Mesodermal cell (in vitro differentiated cells): ENCODE measurements around the gene REXO1.
"Not testable (repeated sequence)": the region's sequence is repeated elsewhere in the genome, so short reads cannot be mapped to it uniquely, and the experiment has no call there.

ENCODE experiments used
- H3K27ac ChIP-seq: 2 replicates; pipeline ENCODE4 v1.7.0; 2013; ENCODE audit warnings: mild to moderate bottlenecking, low read depth, low read length, moderate library complexity; ENCODE audit not compliant: severe bottlenecking
- H3K36me3 ChIP-seq: 2 replicates; pipeline ENCODE4 v1.7.1; 2013; ENCODE audit warnings: mild to moderate bottlenecking, low read length, moderate library complexity; ENCODE audit not compliant: control insufficient read depth, insufficient read depth
- H3K4me1 ChIP-seq: one replicate; pipeline ENCODE4 v1.7.1; 2013; ENCODE audit warnings: mild to moderate bottlenecking, low read length; ENCODE audit not compliant: insufficient read depth, control insufficient read depth, poor library complexity, severe bottlenecking
- H3K4me3 ChIP-seq: 2 replicates; pipeline ENCODE4 v1.7.0; 2013; ENCODE audit warnings: low read length, control low read depth, mild to moderate bottlenecking; ENCODE audit not compliant: insufficient read depth, poor library complexity, severe bottlenecking; ENCODE audit errors: extremely low read depth
- H3K9me3 ChIP-seq: 2 replicates; pipeline ENCODE4 v1.7.1; 2013; ENCODE audit warnings: mild to moderate bottlenecking, low read length, moderate library complexity; ENCODE audit not compliant: control insufficient read depth
- WGBS, 2 experiments: methylation state at CpG; one replicate each; pipeline ENCODE4 v1.1.5; 2013; ENCODE audit warnings: missing lambda C conversion rate in 2 of 2; ENCODE audit not compliant: insufficient coverage in 2 of 2; 5-methylcytosine and 5-hydroxymethylcytosine counted together

The REXO1 gene

GRCh38 chr19:1883784-1884183 is 35.5 kb upstream of the REXO1 start:
- Histone ChIP-seq H3K4me1 (peaks cover 37% of the 10 kb centered on the region), H3K36me3 (peaks cover 15% of the 10 kb centered on the region), H3K9me3 (no peaks in the 10 kb centered on the region), H3K27ac (no peak overlapping the region), H3K4me3 (peak overlapping the region; percentile 82)
- WGBS, 2 experiments: 80 to 89% methylated on average over 6 to 7 of the region's 8 CpGs

DNA sequence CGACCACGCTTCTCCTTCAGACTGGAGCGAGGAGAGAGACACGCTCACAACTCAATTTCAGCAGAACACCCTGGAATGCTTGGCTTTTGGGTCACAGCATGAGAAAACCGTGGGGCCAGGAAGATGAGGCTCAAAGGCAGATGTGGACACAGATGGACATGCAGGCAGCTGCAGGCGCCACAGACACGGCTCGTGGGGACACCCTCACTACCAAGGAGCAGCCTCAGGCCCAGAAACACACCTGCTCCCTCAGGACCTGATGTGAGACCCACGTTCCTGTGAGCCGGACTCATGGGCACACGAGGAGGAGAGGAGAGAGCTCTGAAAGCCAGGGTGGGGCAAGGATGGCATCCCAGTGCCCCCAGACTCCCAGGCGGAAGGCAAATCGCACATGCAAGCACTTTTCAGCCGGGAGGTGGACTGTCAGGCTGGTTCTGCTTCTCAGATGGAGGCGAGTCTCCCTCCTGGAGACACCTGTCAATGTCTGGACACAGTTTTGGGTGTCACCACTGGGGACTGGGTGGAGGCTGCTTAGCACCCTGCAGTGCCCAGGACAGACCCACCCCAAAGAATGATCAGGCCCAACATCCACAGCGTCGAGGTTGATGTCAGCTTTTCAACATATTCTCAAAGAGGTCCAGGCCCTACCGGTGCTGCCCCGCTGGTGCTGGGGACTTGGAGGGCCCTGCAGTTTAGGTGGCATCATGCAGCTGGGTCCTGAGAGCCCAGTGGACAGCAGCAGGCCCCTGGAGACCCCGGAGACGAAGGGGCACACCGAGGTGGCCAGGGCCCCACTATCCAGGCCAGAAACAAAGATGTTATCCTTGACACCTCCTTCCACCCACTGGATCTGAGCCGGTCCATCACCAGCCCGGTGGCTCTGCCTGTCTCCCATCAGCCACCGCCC is 34.8 kb upstream of the REXO1 start:
- 88 to 89% methylated on average over 25 of the region's 25 CpGs for WGBS, 2 experiments
- peaks cover 15% of the 10 kb centered on the region for H3K36me3 ChIP-seq
- peak overlapping the region; percentile 73 for H3K27ac ChIP-seq
- no peaks in the 10 kb centered on the region for H3K9me3 ChIP-seq
- H3K4me3 ChIP-seq: peak overlapping the region; percentile 82
- H3K4me1 ChIP-seq: peaks cover 37% of the 10 kb centered on the region

- Histone ChIP-seq H3K4me3 (no peak overlapping the region), H3K36me3 (peaks cover 15% of the 10 kb centered on the region), H3K9me3 (no peaks in the 10 kb centered on the region), H3K27ac (peak overlapping the region; percentile 73), H3K4me1 (peaks cover 33% of the 10 kb centered on the region)
- WGBS, 2 experiments: 85 to 87% methylated on average over 21 of the region's 31 CpGs
Measured at GRCh38 chr19:1882089-1882785, 34.0 kb upstream of the REXO1 start.

DNA sequence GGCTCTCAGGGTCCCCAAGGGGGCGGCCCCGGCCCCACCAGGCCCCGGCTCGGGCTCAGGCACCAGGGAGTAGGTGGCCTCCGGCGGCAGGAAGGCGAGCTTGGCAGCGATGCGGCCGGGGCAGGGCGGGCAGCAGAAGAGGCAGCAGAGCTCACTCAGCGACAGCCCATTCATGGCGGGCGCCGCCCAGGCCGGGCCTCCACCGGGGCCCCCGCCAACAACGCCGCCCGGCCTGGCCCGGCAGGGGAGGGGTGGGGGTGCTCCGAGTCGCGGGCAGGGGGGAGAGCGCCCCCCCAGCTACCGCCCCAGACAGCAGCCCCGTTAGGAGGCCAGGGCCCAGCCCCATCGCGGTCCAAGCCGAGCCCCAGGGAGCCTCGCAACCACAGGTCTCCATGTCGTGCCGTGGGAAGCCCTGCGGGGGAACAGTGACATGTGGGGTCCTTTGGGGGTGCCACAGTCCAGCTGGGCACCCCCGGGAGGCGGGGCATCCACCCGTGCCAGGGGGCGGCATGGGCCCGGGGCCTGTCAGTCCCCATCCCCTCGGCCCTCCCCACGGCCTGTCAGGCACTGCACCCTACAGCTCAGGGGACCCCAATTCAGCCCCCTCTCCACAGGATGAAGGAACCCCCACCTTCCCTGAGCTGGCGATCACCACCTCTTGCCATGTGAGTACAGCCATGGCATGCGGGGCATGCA is 33.3 kb upstream of the REXO1 start:
- Histone ChIP-seq H3K4me1 (peaks cover 30% of the 10 kb centered on the region), H3K27ac (peak overlapping the region; percentile 73), H3K36me3 (peaks cover 15% of the 10 kb centered on the region)
- H3K9me3 ChIP-seq, H3K4me3 ChIP-seq: not testable (repeated sequence)
- WGBS, 2 experiments: 97 to 98% methylated on average over 15 to 16 of the region's 44 CpGs

- Histone ChIP-seq H3K36me3 (peaks cover 15% of the 10 kb centered on the region), H3K27ac (no peak overlapping the region), H3K4me3 (no peak overlapping the region), H3K4me1 (peaks cover 34% of the 10 kb centered on the region), H3K9me3 (no peaks in the 10 kb centered on the region)
- WGBS, 2 experiments: 91 to 97% methylated on average over 16 to 25 of the region's 35 CpGs
Measured at GRCh38 chr19:1880611-1881392, 32.5 kb upstream of the REXO1 start.

- peaks cover 15% of the 10 kb centered on the region for H3K36me3 ChIP-seq
- H3K27ac ChIP-seq, H3K4me3 ChIP-seq, H3K9me3 ChIP-seq: not testable (repeated sequence)
- H3K4me1 ChIP-seq: peaks cover 34% of the 10 kb centered on the region
- 97 to 100% methylated on average over 10 to 12 of the region's 17 CpGs for WGBS, 2 experiments
Measured at GRCh38 chr19:1879982-1880381, 31.7 kb upstream of the REXO1 start.

DNA sequence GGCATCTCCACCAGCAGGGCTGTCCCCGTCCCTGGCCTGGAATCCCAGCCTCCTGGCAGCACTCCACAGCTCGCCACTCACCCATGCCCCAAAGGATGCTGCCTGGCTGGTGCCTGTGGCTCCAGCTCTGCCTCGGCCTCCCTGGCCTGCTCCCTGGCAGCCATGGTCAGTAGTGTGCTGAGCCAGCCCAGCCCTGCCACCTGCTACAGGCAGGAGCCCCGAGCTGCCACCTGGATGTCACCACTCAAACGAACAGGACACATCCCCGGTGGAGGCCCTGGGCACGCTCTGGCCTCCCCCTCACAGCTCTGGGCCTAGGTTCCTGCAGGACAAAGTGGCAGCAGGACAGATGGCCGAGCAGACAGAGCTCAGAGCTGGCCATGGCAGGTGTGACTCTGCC is 30.3 kb upstream of the REXO1 start:
- H3K27ac ChIP-seq, H3K9me3 ChIP-seq, H3K4me3 ChIP-seq: not testable (repeated sequence)
- Histone ChIP-seq H3K36me3 (peaks cover 16% of the 10 kb centered on the region), H3K4me1 (peaks cover 31% of the 10 kb centered on the region)
- 90 to 96% methylated on average over 2 to 8 of the region's 8 CpGs for WGBS, 2 experiments

DNA sequence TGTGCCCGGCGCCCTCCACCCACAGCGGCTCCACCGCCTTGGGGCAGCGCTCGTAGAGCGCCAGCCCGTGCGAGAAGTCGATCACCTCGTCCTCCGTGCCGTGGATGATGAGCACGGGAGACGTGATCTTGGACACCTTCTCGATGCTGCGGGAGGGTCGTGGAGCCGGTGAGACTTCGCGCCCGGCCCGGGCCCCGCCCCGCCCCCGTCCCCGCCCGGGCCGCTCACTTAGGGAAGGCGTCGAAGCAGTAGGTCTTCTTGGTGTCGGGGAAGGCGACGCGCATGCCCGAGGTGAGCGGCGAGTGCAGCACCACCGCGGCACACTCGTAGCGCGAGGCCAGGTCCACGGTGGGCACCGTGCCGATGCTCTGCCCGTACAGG is 29.0 kb upstream of the REXO1 start:
- H3K36me3 ChIP-seq: peaks cover 27% of the 10 kb centered on the region
- H3K4me1 ChIP-seq: peaks cover 18% of the 10 kb centered on the region
- WGBS, 2 experiments: 17 to 39% methylated on average over 13 to 15 of the region's 47 CpGs
- not testable (repeated sequence) for H3K9me3 ChIP-seq, H3K27ac ChIP-seq, H3K4me3 ChIP-seq

GRCh38 chr19:1876496-1877279 is 28.4 kb upstream of the REXO1 start:
- H3K36me3 ChIP-seq: peaks cover 26% of the 10 kb centered on the region
- H3K27ac ChIP-seq: peak overlapping the region; percentile 86
- 19 to 29% methylated on average over 15 to 31 of the region's 53 CpGs for WGBS, 2 experiments
- H3K4me3 ChIP-seq: peak overlapping the region; percentile 71
- H3K4me1 ChIP-seq: peaks cover 12% of the 10 kb centered on the region
- H3K9me3 ChIP-seq: not testable (repeated sequence)
